GM12873 (cell line): ENCODE data around the gene PHF3.

Source experiments
- CTCF ChIP-seq: IDR thresholded peaks from 2 replicates; pipeline ENCODE4 v1.5.1; 2012; ENCODE audit warnings: low read depth, mild to moderate bottlenecking, moderate library complexity, low read length, control low read depth; ENCODE audit not compliant: insufficient read depth; ENCODE audit errors: missing control alignments

Gene PHF3

GRCh38 chr6:63743691-63744090, 108.1 kb downstream of the PHF3 start:
- TF ChIP-seq CTCF: no peak

- TF ChIP-seq CTCF: no peak
These were observed 109.2 kb downstream of the PHF3 start for GRCh38 chr6:63744810-63745209.

GRCh38 chr6:63745784-63746183, 110.2 kb downstream of the PHF3 start:
- TF ChIP-seq CTCF: no peak

- TF ChIP-seq CTCF: no peak
These were observed 114.8 kb downstream of the PHF3 start for GRCh38 chr6:63750400-63750799.

GRCh38 chr6:63757826-63758225, 122.2 kb downstream of the PHF3 start:
- no peak for TF ChIP-seq CTCF

GRCh38 chr6:63759605-63760105, 124.1 kb downstream of the PHF3 start:
- no peak for TF ChIP-seq CTCF

GRCh38 chr6:63760199-63760598, 124.6 kb downstream of the PHF3 start:
- no peak for TF ChIP-seq CTCF
